SK-N-SH treated with all-trans-retinoic acid at 6 μM for 48 hours (cell line): ENCODE data around the gene SMOC2.

Experiments used
- ATAC-seq: fragments of 200-7000 bp; cut with Tn5 transposase; 3 replicates; pipeline ENCODE4 v1.9.1; 2020; ENCODE audit warnings: mild to moderate bottlenecking, moderate library complexity
- BACH2 ChIP-seq: fragments of 250-450 bp; sonication (Bioruptor Pico); IDR thresholded peaks from 2 replicates; pipeline ENCODE4 v1.9.0; 2021; ENCODE audit warnings: mild to moderate bottlenecking, borderline replicate concordance
- CREB5 ChIP-seq: fragments of 250-450 bp; sonication (Bioruptor Pico); IDR thresholded peaks from 2 replicates; pipeline ENCODE4 v1.5.1; 2020; ENCODE audit warnings: low read depth, mild to moderate bottlenecking, moderate library complexity
- CSDC2 ChIP-seq: fragments of 250-450 bp; sonication (Bioruptor Pico); IDR thresholded peaks from 2 replicates; pipeline ENCODE4 v1.5.0; 2020; ENCODE audit warnings: mild to moderate bottlenecking, moderate library complexity
- CSRNP3 ChIP-seq: fragments of 250-450 bp; sonication (Bioruptor Pico); IDR thresholded peaks from 2 replicates; pipeline ENCODE4 v1.5.1; 2021; ENCODE audit warnings: mild to moderate bottlenecking, moderate library complexity
- ESRRG ChIP-seq: fragments of 250-450 bp; sonication (Bioruptor Pico); IDR thresholded peaks from 2 replicates; pipeline ENCODE4 v1.6.1; 2021; ENCODE audit warnings: mild to moderate bottlenecking
- GLIS3 ChIP-seq: fragments of 250-450 bp; sonication (Bioruptor Pico); IDR thresholded peaks from 2 replicates; pipeline ENCODE4 v1.5.0; 2020; ENCODE audit warnings: mild to moderate bottlenecking, moderate library complexity
- OSR1 ChIP-seq: fragments of 250-450 bp; sonication (Bioruptor Pico); IDR thresholded peaks from 2 replicates; pipeline ENCODE4 v1.8.0; 2022; ENCODE audit warnings: moderate library complexity, mild to moderate bottlenecking, inconsistent platforms
- PPARA ChIP-seq: fragments of 250-450 bp; sonication (Bioruptor Pico); IDR thresholded peaks from 2 replicates; pipeline ENCODE4 v1.5.0; 2020; ENCODE audit warnings: mild to moderate bottlenecking, borderline replicate concordance
- RARB ChIP-seq: fragments of 250-450 bp; sonication (Bioruptor Pico); IDR thresholded peaks from 2 replicates; pipeline ENCODE4 v1.8.0; 2021; ENCODE audit warnings: mild to moderate bottlenecking, moderate library complexity
- SNAI2 ChIP-seq: fragments of 250-450 bp; sonication (Bioruptor Pico); IDR thresholded peaks from 2 replicates; pipeline ENCODE4 v1.5.0; 2020; ENCODE audit warnings: mild to moderate bottlenecking, moderate library complexity
- TCF4 ChIP-seq: fragments of 250-450 bp; sonication (Bioruptor Pico); IDR thresholded peaks from 2 replicates; pipeline ENCODE4 v1.8.0; 2021; ENCODE audit warnings: mild to moderate bottlenecking, moderate library complexity, borderline replicate concordance
- TOX ChIP-seq: fragments of 250-450 bp; sonication (Bioruptor Pico); IDR thresholded peaks from 2 replicates; pipeline ENCODE4 v1.8.0; 2021; ENCODE audit warnings: mild to moderate bottlenecking, moderate library complexity, borderline replicate concordance
- ZC3H10 ChIP-seq: fragments of 250-450 bp; sonication (Bioruptor Pico); IDR thresholded peaks from 2 replicates; pipeline ENCODE4 v1.5.1; 2021; ENCODE audit warnings: mild to moderate bottlenecking, moderate library complexity
- ZFP3 ChIP-seq: fragments of 250-450 bp; sonication (Bioruptor Pico); IDR thresholded peaks from 2 replicates; pipeline ENCODE4 v1.5.0; 2020; ENCODE audit warnings: mild to moderate bottlenecking, moderate library complexity
- ZFP30 ChIP-seq: fragments of 450-650 bp; formaldehyde crosslinking; IDR thresholded peaks from 2 replicates; pipeline ENCODE4 v1.5.0; 2022; ENCODE audit warnings: mild to moderate bottlenecking, moderate library complexity
- ZNF565 ChIP-seq: fragments of 450-650 bp; formaldehyde crosslinking; conservative IDR thresholded peaks from 2 replicates; pipeline ENCODE4 v1.5.0; 2020; ENCODE audit warnings: low read depth, mild to moderate bottlenecking, moderate library complexity
- ZNF70 ChIP-seq: fragments of 450-650 bp; formaldehyde crosslinking; IDR thresholded peaks from 2 replicates; pipeline ENCODE4 v1.5.0; 2020; ENCODE audit warnings: mild to moderate bottlenecking, moderate library complexity
- ZNF8 ChIP-seq: fragments of 450-650 bp; formaldehyde crosslinking; IDR thresholded peaks from 2 replicates; pipeline ENCODE4 v1.5.0; 2020; ENCODE audit warnings: mild to moderate bottlenecking, moderate library complexity
- TF ChIP-seq, protein P1 (sequence below): fragments of 250-450 bp; sonication (Bioruptor Pico); IDR thresholded peaks from 2 replicates; pipeline ENCODE4 v1.8.0; 2021; ENCODE audit warnings: low read depth, mild to moderate bottlenecking, moderate library complexity, borderline replicate concordance
- TF ChIP-seq, protein P2 (sequence below): fragments of 250-450 bp; sonication (Bioruptor Pico); IDR thresholded peaks from 2 replicates; pipeline ENCODE4 v1.5.0; 2020; ENCODE audit warnings: mild to moderate bottlenecking, moderate library complexity

Gene SMOC2

GRCh38 chr6:168507297-168507696 is 66.3 kb downstream of the SMOC2 start:
- ATAC-seq = no peak

GRCh38 chr6:168507730-168508129 is 66.7 kb downstream of the SMOC2 start:
- ATAC-seq = no peak
- TF ChIP-seq TCF4 (CRISPR knock-in tag) = no peak
- no peak for TF ChIP-seq CSRNP3
- TF ChIP-seq ZFP3 (CRISPR knock-in tag) = no peak
- TF ChIP-seq SNAI2 (CRISPR knock-in tag) = no peak
- TF ChIP-seq, protein P1, sequence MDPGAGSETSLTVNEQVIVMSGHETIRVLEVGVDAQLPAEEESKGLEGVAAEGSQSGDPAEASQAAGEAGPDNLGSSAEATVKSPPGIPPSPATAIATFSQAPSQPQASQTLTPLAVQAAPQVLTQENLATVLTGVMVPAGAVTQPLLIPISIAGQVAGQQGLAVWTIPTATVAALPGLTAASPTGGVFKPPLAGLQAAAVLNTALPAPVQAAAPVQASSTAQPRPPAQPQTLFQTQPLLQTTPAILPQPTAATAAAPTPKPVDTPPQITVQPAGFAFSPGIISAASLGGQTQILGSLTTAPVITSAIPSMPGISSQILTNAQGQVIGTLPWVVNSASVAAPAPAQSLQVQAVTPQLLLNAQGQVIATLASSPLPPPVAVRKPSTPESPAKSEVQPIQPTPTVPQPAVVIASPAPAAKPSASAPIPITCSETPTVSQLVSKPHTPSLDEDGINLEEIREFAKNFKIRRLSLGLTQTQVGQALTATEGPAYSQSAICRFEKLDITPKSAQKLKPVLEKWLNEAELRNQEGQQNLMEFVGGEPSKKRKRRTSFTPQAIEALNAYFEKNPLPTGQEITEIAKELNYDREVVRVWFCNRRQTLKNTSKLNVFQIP (CRISPR knock-in tag) = no peak
- TF ChIP-seq BACH2 (CRISPR knock-in tag) = no peak
- no peak for TF ChIP-seq ESRRG (CRISPR knock-in tag)
- TF ChIP-seq OSR1 (CRISPR knock-in tag) = no peak
- no peak for TF ChIP-seq GLIS3 (CRISPR knock-in tag)
- no peak for TF ChIP-seq ZNF8
- no peak for TF ChIP-seq PPARA (CRISPR knock-in tag)
- TF ChIP-seq ZC3H10 (CRISPR knock-in tag) = no peak

More at GRCh38 chr6:168507297-168507696, 66.3 kb downstream of the SMOC2 start:
- TF ChIP-seq RARB (CRISPR knock-in tag) (no peak), GLIS3 (CRISPR knock-in tag) (no peak), TOX (CRISPR knock-in tag) (no peak), ZC3H10 (CRISPR knock-in tag) (no peak), PPARA (CRISPR knock-in tag) (no peak)
- TF ChIP-seq, protein P1 (CRISPR knock-in tag) = no peak

DNA sequence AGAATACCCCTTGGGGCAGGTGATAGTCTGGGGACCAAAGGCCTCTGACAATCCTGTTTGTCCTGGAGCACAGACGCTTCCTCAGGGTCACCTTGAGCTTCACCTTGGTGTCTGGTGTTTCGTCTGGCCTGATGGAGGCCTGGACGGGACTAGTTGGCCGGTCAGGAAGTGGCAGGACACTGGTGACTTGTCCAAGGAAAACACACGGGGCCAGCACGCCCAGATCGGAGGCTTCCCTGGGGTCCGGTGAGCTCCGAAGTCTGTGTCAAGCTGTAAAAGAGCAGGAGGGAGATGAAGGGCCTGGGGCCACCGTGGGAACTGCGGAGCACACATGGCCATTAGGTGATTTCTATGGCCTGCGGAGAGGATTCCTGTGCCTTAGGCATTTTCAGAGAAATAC is 67.9 kb downstream of the SMOC2 start:
- ATAC-seq = no peak
- TF ChIP-seq ZC3H10 (CRISPR knock-in tag) (no peak), ZNF70 (CRISPR knock-in tag) (no peak), CSDC2 (CRISPR knock-in tag) (no peak), ZFP30 (CRISPR knock-in tag) (no peak), PPARA (CRISPR knock-in tag) (no peak), TCF4 (CRISPR knock-in tag) (no peak)
- TF ChIP-seq, protein P2, sequence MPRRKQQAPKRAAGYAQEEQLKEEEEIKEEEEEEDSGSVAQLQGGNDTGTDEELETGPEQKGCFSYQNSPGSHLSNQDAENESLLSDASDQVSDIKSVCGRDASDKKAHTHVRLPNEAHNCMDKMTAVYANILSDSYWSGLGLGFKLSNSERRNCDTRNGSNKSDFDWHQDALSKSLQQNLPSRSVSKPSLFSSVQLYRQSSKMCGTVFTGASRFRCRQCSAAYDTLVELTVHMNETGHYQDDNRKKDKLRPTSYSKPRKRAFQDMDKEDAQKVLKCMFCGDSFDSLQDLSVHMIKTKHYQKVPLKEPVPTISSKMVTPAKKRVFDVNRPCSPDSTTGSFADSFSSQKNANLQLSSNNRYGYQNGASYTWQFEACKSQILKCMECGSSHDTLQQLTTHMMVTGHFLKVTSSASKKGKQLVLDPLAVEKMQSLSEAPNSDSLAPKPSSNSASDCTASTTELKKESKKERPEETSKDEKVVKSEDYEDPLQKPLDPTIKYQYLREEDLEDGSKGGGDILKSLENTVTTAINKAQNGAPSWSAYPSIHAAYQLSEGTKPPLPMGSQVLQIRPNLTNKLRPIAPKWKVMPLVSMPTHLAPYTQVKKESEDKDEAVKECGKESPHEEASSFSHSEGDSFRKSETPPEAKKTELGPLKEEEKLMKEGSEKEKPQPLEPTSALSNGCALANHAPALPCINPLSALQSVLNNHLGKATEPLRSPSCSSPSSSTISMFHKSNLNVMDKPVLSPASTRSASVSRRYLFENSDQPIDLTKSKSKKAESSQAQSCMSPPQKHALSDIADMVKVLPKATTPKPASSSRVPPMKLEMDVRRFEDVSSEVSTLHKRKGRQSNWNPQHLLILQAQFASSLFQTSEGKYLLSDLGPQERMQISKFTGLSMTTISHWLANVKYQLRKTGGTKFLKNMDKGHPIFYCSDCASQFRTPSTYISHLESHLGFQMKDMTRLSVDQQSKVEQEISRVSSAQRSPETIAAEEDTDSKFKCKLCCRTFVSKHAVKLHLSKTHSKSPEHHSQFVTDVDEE = no peak

DNA sequence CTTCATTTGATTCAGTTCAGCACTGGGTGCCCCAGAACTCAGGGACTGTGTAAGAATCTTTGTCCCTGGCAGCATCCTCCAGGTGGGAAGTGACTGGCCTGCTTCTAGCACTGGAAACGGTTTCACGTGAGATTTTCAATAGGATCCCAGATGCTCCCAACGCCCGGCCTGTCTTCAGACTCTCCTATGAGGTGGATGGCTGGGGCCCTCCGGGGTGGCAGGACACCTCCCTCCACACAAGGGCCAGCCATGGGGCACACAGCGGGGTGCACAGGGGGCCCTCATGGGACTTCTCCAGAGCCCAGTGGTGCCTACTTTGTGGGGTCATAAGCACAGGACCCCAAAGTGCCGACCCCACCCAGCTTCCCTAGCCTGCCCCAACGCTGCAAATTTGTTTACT is 72.8 kb downstream of the SMOC2 start:
- no peak for ATAC-seq
- TF ChIP-seq PPARA (CRISPR knock-in tag) (no peak), ZNF565 (CRISPR knock-in tag) (no peak), SNAI2 (CRISPR knock-in tag) (no peak), ZNF70 (CRISPR knock-in tag) (no peak), OSR1 (CRISPR knock-in tag) (no peak), CSDC2 (CRISPR knock-in tag) (no peak), RARB (CRISPR knock-in tag) (no peak), ZFP30 (CRISPR knock-in tag) (no peak), CREB5 (CRISPR knock-in tag) (no peak), ESRRG (CRISPR knock-in tag) (no peak), ZNF8 (no peak)
- TF ChIP-seq, protein P1 (CRISPR knock-in tag) = no peak
- TF ChIP-seq, protein P2 = no peak
